ENCODE data around the gene PMEPA1.

The PMEPA1 gene

DNA sequence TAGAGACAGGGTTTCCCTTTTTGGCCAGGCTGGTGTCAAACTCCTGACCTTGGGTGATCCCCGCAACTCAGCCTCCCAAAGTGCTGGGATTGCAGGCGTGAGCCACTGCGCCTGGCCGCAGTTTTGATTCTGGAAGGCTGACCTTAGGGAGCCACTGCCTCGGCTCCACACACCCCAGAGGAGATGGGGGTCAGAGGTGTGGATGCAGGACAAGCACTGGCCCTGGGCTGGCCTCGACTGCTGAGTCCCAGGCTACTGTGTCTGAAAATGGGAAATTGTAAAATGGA, 91.1 kb downstream of the PMEPA1 start:
- DNase-seq = no peak

DNA sequence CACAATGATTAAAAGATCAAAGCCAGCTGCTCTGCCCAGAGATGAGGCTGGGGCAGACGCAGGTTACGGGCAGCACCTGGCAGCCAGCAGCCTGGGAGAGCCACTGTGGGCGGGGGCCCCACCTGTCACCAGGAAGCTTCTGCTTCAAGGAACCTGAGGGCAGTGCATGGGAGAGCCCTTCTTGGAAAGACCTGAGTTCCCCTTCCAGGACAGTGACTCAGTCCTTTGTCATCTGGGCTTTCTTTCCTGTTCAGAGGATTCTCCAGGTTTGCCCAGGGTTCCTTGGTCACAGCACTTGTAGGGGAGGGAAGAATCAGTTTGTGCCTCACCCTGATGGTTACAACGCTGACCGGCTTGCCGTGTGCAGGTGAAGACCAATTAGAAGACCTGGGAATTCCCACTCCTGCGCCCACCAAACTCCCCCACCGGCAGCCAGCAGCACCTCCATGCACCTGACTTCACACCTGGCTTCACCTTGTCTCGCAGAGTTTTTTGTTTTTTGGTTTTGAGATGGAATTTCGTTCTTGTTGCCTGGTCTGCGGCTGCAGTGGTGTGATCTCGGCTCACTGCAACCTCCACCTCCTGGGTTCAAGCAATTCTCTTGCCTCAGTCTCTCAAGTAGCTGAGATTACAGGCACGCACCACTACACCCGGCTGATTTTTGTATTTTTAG, 91.6 kb downstream of the PMEPA1 start:
- DNase-seq = peak in 1 of 2 experiments; percentile 68

DNA sequence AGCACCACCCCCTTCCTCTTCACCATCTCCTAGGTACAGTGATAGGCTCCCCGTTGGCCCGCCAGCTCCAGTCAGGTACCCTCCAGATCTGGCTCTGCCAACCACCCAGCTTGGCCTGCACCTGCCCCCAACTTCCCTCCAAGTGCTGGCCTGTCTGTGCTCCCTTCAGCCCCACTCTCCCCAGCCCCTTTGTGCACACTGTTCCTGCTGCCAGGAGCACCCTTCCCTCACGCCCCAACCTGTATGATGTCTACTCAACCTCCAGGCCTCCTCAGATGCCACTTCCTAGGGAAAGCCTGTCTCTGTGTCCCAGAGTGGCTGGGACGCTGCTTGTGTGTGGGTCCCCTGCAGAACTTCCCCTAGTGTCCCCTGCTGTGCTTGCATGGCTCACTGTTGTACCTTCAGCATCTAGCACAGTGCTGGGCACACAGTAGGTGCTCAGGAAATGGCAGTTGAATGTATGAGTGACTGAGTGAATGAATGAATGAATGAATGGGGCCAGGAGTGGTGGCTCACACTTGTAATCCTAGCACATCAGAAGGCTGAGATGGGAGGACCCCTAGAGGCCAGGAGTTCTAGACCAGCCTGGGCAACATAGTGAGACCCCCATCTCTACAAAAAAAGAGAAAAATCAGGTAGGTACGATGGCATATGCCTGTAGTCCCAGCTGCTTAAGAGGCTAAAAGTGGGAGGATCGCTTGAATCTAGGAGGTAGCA, 92.6 kb downstream of the PMEPA1 start:
- no peak for DNase-seq

DNA sequence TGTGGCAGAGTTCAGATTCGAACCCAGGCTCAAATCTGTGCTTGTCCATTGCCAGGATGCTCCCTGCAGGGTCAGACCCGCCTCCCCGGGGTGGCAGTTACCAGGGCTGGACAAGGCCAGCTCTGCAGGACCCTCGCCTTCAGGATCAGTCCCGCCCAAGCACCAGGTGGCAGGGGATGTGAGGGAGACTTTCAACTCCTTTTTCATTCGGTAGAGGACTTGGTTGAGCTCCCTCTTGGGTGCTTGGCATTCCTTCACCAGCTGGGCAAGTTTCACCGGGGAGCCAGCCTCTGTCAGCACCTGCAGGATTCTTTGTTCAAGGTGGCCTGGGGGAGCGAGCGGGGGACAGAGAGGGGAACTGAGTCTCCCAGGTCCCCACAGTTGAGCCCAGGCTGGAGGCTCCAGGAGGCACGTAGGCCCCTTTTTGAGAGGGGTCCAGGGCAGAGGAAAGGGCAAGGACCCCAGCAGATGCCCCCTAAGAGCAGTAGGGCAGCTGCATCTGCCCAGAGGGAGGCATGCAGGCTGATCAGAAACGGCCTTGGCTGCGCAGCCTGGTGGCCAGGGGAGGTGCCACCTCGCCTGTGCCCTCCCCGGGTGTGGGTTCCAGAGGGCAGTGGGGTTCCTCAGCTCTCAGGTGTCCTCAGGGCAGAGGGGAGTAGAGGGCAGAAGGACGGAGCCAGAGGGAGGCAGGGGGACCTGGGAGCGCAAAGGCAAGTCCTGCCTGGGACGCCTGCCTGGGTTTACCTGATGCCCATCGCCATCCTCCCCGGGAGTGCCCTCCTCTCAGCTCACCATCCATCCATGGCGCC, 93.5 kb downstream of the PMEPA1 start:
- no peak for DNase-seq

DNA sequence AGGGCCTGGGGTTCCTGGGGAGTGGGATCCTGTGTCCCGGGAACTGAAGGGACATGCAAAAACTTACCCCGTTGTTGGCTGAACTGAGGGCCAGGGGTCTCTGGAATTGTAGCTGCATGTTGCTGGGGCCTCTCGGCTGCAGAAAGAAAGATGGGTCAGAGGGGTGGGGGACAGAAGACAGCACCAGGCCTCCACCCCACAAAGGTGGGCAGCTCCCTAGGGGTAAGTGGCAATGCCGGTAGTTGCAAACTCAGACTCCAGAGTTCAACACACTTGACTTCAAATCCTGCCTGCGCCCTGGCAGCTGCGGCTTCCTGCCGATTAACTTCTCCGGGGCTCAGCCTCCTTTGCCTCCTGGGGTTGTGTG, 94.4 kb downstream of the PMEPA1 start:
- DNase-seq = peak in 1 of 2 experiments; percentile 13

DNA sequence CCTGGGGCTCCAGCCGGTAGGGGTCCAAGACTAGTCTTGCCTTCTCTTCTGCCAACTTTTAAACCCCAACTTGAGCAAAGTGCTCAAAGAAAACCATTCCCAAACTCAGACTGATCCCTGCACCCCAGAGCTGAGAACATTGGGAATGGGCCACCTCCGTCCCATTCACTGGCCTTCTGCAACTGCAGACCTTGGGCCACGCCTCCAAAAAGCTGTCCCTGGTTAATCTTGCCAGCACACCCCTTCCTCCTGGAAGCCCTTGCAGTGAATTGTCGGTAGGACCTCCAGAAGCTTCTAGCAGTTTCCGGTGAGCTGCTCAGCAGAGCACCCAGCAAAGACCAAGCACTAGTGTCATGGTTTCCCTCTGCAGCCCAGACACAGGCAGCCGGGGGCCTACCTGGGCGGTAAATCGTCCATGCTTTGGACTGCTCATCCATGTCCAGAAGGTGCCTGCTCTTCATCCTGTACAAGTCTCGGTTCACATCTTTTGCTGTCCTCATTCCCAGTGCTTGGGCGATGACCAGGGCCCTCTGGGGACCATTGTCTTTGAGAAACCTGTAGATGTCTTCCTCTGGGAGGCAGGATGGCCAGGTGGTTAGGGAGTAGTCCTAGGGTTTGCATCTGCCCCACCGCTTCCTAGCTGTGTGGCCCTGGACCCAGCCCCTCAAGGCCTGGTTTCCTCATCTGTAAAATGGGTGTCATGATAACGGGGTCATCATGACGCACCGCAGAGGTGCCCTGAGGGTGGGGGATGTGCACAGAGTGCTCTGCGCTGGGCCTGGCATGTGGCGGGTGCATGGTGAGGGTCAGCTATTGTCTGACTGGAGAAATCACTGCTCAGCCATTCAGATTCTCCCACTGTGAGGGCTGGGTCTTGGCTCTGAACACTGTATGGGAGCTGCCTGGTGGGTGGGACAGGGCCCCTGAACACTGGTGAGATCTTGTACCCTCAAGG, 95.0 kb downstream of the PMEPA1 start:
- DNase-seq = peak in 1 of 2 experiments; percentile 10

DNA sequence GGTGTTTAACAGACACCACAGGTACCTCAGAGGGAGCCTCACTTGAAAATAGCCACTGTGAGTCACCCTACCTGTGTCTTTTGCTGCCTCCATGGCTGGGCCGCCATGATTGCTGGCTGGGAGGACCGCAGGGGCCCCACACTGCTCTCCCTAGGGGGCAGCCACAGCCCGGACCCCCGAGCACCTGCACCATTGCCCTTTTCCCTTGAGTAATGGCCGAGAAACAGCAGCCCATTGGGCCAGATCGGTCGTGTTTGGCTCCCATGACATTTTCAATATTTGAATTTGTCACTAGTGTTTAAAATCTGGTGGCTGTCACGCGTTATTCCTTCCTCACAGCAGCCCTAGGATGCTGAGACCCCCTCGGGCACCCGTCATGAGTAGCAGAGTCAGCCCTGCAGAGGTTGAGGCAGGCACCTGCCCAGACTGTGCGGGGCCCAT, 96.3 kb downstream of the PMEPA1 start:
- DNase-seq = peak in 1 of 2 experiments; percentile 10

DNA sequence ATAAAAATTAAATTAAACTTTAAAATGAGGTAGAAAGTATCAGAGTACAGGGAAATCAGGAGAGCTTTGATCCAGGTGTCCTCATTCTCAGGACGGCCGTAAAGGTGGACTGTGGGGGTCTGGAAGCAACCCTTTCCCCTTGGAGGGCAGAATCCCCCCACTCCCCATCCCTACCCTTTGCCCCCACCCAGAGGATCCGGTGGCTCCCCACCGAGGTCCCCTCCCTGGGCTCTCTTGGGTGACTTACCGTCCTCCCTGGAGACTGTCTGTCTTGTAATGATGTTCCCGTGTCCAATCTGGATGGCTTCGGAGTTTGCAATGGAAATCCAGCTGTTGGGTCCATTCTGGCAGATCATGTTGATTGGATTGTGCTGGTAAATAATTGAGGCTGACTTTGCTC, 96.9 kb downstream of the PMEPA1 start:
- DNase-seq = no peak

DNA sequence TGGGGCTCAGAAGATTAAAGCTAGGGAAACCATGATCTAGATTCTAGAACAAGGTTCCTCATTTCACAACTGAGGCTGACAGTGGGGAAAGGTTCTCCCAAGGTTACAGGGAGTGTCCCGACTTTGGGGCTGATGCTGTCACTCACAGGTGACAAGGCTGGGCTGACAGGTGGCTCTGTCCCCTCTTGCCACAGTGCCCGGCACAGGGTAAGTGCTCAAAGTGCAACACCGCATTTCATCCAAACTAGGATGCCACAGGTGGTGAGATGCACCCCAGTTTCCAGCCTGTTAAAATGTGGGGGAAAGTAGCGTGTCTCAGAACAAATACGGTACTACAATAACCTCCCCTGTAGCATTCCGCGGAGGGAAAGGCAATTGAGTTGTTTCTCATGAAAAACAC, 97.4 kb downstream of the PMEPA1 start:
- peak; percentile 5 to 9 for DNase-seq

DNA sequence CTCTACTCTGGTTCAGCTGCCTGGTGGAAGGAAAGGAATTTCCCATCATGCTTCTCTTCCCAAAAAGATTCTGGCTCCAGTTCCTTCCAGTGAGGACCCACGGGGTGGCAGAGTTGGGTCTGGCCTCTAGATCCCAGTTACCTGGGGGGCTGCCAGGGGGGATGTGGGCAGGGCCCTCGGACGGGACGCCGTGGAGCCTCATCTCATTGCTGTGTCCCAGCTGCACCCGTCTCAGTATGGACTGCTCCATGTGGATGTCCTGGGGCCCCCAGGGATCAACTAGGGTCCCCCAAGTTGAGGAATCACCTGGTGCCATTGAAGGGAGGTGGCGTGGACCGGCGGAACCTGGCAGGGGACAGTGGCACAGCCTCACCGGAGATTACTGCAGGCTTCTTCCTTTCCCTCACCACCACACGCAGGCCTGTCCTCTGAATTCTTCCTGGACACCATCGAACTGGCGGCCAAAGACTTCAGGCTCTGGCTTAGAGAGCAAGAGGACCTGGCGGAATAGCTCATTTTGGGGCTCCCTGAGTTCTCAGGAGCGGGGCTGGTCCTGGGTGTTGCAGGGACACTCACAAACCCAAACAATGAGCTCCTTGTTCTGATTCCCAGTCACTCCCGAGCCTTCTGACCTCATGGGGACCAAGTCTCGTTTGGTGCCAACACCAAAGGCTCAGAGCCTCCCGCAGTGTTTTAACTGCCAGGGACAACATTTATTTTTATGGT, 98.1 kb downstream of the PMEPA1 start:
- DNase-seq = peak in 1 of 2 experiments; percentile 7

DNA sequence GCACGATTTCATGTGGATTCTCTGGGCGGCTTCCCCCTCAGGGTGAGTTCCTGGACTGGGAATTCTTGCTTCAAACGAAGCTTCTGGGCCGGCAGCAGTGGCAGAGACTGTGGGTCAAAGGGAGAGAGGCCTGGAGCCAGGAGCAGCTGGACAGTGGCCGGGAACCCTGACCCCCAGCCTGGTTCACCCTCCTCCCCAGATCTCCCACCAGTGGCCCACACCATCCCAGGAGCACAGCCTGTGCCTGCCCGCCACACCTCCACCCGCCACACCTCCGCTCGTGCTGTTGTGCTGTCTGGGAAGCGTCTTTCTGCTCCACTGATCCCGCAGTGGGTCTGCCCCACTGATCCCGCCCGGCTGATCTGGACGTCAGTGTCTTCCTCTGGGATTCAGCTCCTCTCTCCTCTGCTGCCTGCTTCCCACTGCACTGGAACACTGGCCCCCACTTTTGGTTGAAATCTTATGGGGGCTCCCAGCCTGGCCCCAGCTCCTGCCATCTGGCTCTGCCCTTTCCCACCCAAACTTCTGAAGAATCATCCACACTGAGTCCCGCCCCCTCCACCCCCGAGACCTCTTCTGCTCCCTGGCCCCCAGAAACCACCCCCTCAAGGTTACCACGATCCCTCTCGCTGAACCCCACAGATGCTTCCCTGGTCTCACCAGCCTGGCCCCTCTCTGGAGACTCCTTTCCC, 99.4 kb downstream of the PMEPA1 start:
- DNase-seq = no peak

DNA sequence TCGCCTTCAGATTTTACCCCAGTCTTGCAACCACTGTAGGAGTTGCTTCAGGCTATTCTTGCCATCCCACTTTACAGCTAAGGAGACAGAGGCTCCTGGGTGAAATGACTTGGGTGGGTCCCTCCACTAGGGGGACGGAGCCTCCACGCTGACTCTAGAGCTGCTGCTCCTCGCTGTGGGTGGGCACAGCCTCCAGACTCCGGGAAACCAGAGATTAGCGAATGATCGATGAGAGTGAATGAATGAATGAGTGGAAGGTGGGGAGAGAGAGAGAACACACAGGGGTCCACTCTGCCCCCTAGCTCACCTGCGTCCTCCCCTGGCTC, 100.0 kb downstream of the PMEPA1 start:
- no peak for DNase-seq

DNA sequence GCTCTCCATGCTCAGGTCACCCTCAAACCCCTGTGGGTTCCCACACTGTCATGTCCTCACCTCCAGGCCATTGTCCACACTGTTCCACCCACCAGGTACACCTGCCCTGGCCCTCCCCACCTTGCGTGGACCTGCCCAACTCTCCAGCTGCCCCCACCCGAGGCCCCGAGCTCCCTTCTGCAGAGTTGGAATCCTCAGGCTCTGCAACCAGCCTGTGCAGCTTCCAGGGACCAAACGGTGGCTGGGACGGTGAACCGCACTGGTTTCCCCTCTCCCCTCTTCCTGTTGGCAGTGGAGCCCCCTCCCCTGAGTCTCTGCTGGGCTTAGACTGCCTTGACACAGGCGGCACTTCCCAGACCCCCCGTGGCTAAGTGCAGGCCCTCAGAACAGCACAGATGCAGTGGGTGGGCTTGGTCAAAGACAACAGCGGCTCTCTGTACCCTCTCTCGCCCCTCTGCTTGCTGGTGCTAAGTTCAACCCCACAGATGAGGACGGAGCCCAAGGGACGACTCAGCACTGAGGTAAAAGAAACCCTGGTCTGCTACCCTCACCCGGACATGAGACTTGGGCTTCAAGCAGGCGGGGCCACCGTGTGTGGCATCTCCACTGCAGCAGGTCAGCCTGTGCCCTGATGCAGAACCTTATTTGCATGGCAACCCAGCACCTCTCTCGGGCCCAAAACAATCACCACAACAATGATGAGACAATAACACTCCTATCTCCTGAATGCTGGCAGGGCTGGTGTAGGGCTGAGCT, 100.6 kb downstream of the PMEPA1 start:
- no peak for DNase-seq

DNA sequence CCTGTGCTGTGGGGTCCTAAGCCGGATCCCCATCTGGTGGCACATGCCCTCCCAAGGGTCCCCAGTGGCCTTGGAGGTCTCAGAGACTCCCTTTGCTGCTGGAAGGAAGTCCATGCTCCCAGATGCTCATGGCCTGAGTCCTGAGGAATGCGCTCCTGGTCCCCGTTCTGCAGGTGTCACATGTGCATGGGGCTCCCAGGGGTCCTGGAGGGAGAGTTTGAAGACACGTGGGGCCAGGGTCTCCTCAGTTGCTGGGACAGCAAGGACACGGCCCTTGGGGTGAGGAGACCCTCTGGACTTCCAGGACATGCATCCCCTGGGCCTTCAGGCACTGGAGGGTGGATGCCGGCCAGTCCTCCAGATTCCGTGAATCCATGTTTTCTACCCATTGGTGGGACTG, 101.3 kb downstream of the PMEPA1 start:
- DNase-seq = no peak

DNA sequence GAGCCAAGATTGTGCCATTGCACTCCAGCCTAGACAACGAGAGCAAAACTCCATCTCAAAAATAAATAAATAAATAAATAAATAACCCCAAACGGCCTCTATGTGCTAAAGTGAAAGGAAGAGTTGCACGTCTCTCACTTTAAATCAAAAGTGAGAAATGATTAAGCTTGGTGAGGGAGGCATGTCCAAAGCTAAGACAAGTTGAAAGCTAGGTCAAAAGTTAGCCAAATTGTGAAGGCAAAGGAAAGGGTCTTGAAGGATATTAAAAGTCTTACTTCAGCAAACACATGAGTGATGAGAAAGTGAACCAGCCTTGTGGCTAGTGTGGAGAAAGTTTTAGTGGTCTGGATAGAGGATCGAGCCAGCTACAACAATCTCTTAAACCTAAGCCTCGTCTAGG, 103.9 kb downstream of the PMEPA1 start:
- no peak for DNase-seq

DNA sequence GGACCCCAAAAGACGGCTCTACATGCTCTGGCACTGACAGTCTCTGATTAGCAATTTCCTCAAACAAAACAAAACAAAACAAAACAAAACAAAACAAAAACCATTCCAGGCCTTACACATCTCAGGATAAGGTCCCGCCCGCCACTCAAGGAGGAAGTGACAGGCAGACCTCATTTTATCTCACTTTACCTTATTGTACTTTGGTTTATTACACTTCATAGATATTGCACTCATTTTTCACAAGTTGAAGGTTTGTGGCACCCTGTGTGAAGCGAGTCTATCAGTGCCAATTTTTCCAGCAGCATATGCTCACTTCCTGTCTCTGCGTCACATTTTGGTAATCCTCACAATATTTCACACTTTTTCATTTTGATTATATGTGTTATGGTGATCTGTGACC, 104.8 kb downstream of the PMEPA1 start:
- no peak for DNase-seq

DNA sequence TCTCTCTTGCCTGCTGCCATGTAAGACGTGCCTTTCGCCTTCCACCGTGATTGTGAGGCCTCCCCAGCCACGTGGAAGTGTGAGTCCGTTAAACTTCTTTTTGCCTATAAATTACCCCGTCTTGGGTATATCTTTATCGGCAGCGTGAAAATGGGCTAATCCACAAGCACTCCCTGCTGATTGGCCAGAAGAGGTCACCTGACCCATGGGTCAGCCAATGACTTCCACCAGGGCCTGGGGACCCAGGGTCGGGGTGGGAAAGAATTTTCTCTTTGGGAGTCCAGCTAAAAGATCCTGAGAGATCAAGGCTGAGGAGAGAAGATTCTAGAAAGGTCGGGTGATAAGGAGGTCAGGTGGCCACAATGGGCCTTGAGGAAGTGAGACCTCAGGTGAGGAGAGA, 106.7 kb downstream of the PMEPA1 start:
- no peak for DNase-seq

DNA sequence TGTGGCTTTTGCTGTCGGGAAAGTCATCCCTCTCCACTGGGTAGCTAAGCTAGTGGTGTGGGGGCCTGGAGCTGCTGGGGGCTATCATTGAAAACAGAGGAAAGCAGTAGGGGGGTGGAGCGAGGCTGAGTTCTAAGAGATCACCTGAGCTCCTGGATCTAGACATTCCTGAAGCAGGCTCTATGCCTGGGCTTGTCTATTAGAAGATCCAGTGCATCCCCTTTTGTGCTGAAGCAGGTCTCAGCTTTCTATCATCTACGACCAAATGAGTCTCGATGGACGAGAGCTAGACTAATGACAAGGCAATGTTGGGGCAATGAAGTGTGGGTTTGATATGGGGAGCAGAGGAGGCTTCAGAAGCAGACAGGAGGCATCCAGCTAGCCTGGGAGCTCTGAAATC, 108.1 kb downstream of the PMEPA1 start:
- no peak for DNase-seq

DNA sequence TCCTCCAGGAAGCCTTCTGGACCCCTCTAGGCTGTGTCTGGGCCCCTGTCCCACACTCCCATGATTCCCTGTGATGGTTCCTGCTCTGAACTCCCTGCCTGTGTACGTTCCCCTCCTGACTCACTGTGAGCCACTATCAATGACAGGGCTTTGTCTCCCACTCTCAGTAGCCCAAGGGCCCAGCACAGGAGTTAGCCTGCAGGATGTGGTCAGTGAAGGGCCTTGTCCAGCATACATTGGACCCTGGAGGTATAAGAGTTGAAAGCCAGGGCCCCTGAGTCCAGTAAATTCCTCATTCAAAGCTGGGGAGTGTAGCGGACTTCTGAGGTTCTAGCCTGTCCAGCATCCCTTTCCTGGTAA, 108.6 kb downstream of the PMEPA1 start:
- no peak for DNase-seq

DNA sequence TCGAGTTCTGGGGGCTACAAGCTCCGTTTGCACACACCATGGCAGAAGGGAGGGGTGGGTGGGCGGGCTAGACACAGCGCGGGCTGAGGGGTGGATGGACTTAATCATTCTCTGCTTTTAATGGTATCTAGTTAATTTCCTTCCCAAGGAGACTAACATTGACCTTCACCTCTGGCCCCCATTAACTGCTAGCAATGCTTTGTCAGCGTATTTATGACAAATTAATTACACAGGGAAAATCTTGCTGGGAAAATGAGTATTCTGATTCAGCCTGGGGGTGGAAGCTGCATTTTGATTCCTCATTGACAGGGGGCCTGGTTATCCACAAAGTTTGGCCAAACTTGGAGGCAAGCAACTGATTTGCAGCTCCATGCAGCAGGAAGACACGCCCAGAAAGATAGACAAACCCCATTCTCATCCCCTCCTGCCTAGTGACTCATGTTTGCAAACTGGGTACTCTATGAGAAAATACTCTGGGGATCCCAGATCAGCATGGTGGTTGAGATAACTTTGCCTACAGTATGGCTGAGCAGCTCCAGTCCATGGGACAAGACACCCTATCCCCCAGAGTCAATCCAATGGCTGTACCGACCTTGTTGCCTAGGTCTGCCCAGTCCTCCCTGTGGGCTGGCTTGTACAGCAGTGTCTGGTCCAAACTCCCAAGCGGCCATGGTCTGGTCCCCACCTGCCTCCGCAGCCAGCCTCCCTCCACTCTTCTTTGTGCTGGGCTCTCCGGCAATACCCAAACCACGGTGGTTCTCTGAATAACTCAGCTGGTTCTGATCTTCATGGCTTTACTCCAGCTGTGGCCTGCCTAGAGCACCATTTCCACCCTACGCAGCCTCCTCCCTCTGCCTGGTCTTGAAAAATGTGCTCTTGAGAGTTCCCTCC, 109.2 kb downstream of the PMEPA1 start:
- no peak for DNase-seq

Data from activated T-cell treated with anti-CD3 and anti-CD28 coated beads, Interleukin-2, amount 50 U/mL, for 48 hours (primary cell).